NCI-H2171 treated with DMSO at 0.1 percent for 48 hours (cell line): ENCODE data around the gene GUK1.

Source experiments
- DNase-seq: peaks from one replicate; lab custom pipeline; 2025; lab: John Stamatoyannopoulos, UW

GUK1 gene

GRCh38 chr1:228131766-228132165 is 8.3 kb upstream of the GUK1 start:
- no peak for DNase-seq

GRCh38 chr1:228134591-228134990 is 5.5 kb upstream of the GUK1 start:
- DNase-seq, result no peak

GRCh38 chr1:228136901-228137300 is 3.2 kb upstream of the GUK1 start:
- DNase-seq, result no peak

GRCh38 chr1:228139406-228139930 is 611 bp upstream of the GUK1 start:
- DNase-seq, result no peak

- DNase-seq, result no peak
Observed at GRCh38 chr1:228140724-228141225, 696 bp downstream of the GUK1 start.

- no peak for DNase-seq
Observed at GRCh38 chr1:228141226-228142044, 1.4 kb downstream of the GUK1 start.

GRCh38 chr1:228142155-228142691 is 2.1 kb downstream of the GUK1 start:
- DNase-seq, result peak; percentile 45

- DNase-seq, result no peak
Observed at GRCh38 chr1:228142701-228143136, 2.6 kb downstream of the GUK1 start.

- DNase-seq, result no peak
Observed at GRCh38 chr1:228143480-228144192, 3.6 kb downstream of the GUK1 start.

GRCh38 chr1:228144193-228144992 is 4.3 kb downstream of the GUK1 start:
- no peak for DNase-seq

- DNase-seq, result no peak
Observed at GRCh38 chr1:228144993-228145343, 4.9 kb downstream of the GUK1 start.

- no peak for DNase-seq
Observed at GRCh38 chr1:228145463-228146416, 5.7 kb downstream of the GUK1 start.

GRCh38 chr1:228146417-228147150 is 6.5 kb downstream of the GUK1 start:
- no peak for DNase-seq

GRCh38 chr1:228147151-228147693 is 7.1 kb downstream of the GUK1 start:
- no peak for DNase-seq

GRCh38 chr1:228147768-228148167 is 7.7 kb downstream of the GUK1 start:
- no peak for DNase-seq

GRCh38 chr1:228148196-228148861 is 8.2 kb downstream of the GUK1 start:
- no peak for DNase-seq

- no peak for DNase-seq
Observed at GRCh38 chr1:228148935-228149405, 8.9 kb downstream of the GUK1 start.

- no peak for DNase-seq
Observed at GRCh38 chr1:228149406-228150119, 9.5 kb downstream of the GUK1 start, which contains the start of gene GJC2. Gene GJC2 (plus strand): TSS chr1:228149930. CDS start chr1:228157759, 7,829 bp downstream.
